ENCODE results near the gene AGPAT4. TPM values are rescaled to one million over a fixed set of nuclear protein-coding genes. Genes with fewer than 3 reads are reported as not detected.

AGPAT4 gene
- total and polyA plus RNA-seq, 2 of the 4 experiments (the other 2 are of a cell fraction) = 3.6 to 3.8 TPM

GRCh38 chr6:161116554-161116953 lies 157.3 kb downstream of the AGPAT4 start:
- no peak overlapping the region for H3K4me3 ChIP-seq (ENCODE audit: insufficient read depth, low read depth, low read length)

More at GRCh38 chr6:161116554-161116953, 157.3 kb downstream of the AGPAT4 start:
- no peak overlapping the region for H2AK5ac ChIP-seq (ENCODE audit: low read depth, low read length)
- no peak overlapping the region for H3K18ac ChIP-seq (ENCODE audit: low read depth, low read length)
- ChIA-PET CTCF (interaction anchor here (0.6 kb wide), 1 partner anchor 12 kb away, joined by 3 read pairs; no protein-coding TSS in a partner anchor), POLR2A (ENCODE audit: unreplicated experiment) (no interaction called here)
- no peak overlapping the region for H4K8ac ChIP-seq (ENCODE audit: low read depth in 2 of 2, low read length in 2 of 2)
- no peak overlapping the region for H4K5ac ChIP-seq (ENCODE audit: low read depth, low read length)
- intact Hi-C loops (cut with micrococcal nuclease) = no loop called here
- no peak overlapping the region for H2BK120ac ChIP-seq (ENCODE audit: low read depth, low read length)
- no peak overlapping the region for H3K27ac ChIP-seq (ENCODE audit: insufficient read depth, low read length)
- H3K4ac ChIP-seq (ENCODE audit: low read depth, low read length) = no peak overlapping the region
- H3K9ac ChIP-seq (ENCODE audit: low read depth, low read length) = no peak overlapping the region
- no peak overlapping the region for H3K14ac ChIP-seq (replicated peaks; ENCODE audit: low read depth, low read length)
- in situ Hi-C loops (cut with MboI; ENCODE audit: low sequenced_read_pairs) = no loop called here
- BruUV-seq (replicated peaks) = no TSS peak
- H2BK15ac ChIP-seq (ENCODE audit: low read depth, low read length) = no peak overlapping the region
- H2AFZ ChIP-seq (replicated peaks; ENCODE audit: low read length, poor library complexity) = no peak overlapping the region
- H3K9me3 ChIP-seq (ENCODE audit: control insufficient read depth, insufficient read depth, low read length) = no peaks in the 10 kb centered on the region
- no peak overlapping the region for H3K56ac ChIP-seq (ENCODE audit: extremely low read depth, insufficient read depth, low read length)
- H3K23ac ChIP-seq (ENCODE audit: low read depth, low read length) = no peak overlapping the region
- no peak overlapping the region for H2BK20ac ChIP-seq (ENCODE audit: low read depth, low read length)
- no peaks in the 10 kb centered on the region for H3K27me3 ChIP-seq (ENCODE audit: control insufficient read depth, insufficient read depth, low read length)
- no peak for ATAC-seq (ENCODE audit: low read depth)
- WGBS, 2 experiments (ENCODE audit: extremely low coverage in 2 of 2, insufficient read length in 1 of 2) = no CpG with 5 or more reads among the region's 4 CpGs
- no peak overlapping the region for H4K91ac ChIP-seq (ENCODE audit: insufficient read depth, low read depth, low read length)
- no peaks in the 10 kb centered on the region for H4K20me1 ChIP-seq (ENCODE audit: insufficient read depth, low read length)
- peaks cover 26% of the 10 kb centered on the region for H3K36me3 ChIP-seq (ENCODE audit: control insufficient read depth, insufficient read depth, low read length)
- H3K79me1 ChIP-seq (ENCODE audit: low read depth in 1 of 2, low read length in 2 of 2) = no peaks in the 10 kb centered on the region
- H2BK5ac ChIP-seq (ENCODE audit: low read depth, low read length, poor library complexity, severe bottlenecking) = no peak overlapping the region
- no peak overlapping the region for H3K4me2 ChIP-seq (ENCODE audit: low read depth, low read length)
- H3K4me1 ChIP-seq (ENCODE audit: control insufficient read depth, insufficient read depth, low read length) = no peaks in the 10 kb centered on the region
- H3K9me1 ChIP-seq (ENCODE audit: insufficient read depth, low read length) = no peaks in the 10 kb centered on the region
- H2AK9ac ChIP-seq (replicated peaks; ENCODE audit: low read depth, low read length, poor library complexity) = no peak overlapping the region
- dilution Hi-C loops (cut with HindIII; ENCODE audit: low sequenced_read_pairs, unreplicated experiment) = no loop called here
- TF ChIP-seq RFX5 (IDR thresholded peaks at IDR 0.05; ENCODE audit: low read depth, low read length) (no peak), CEBPB (IDR thresholded peaks at IDR 0.05; ENCODE audit: low read depth, low read length) (no peak), MAZ (IDR thresholded peaks at IDR 0.05; ENCODE audit: borderline replicate concordance, low read depth, low read length) (no peak), BHLHE40 (IDR thresholded peaks at IDR 0.05; ENCODE audit: low read depth, low read length) (no peak), POLR2A (IDR thresholded peaks at IDR 0.05; ENCODE audit: low read depth, low read length) (no peak), FOS (IDR thresholded peaks at IDR 0.05; ENCODE audit: low read depth, low read length) (no peak), CTCF (conservative IDR thresholded peaks at IDR 0.05; ENCODE audit: low read depth, low read length) (no peak), MAFK (IDR thresholded peaks at IDR 0.05; ENCODE audit: low read depth, low read length) (no peak), RAD21 (IDR thresholded peaks at IDR 0.05; ENCODE audit: low read length) (no peak), CHD1 (IDR thresholded peaks at IDR 0.05; ENCODE audit: low read depth, low read length) (no peak), USF2 (IDR thresholded peaks at IDR 0.05; ENCODE audit: low read depth, low read length) (no peak), RCOR1 (IDR thresholded peaks at IDR 0.05; ENCODE audit: insufficient replicate concordance, low read length) (no peak), SMC3 (IDR thresholded peaks at IDR 0.05; ENCODE audit: low read depth, low read length) (no peak), NFE2L2 (IDR thresholded peaks at IDR 0.05; ENCODE audit: low read depth, low read length) (no peak), MXI1 (IDR thresholded peaks at IDR 0.05; ENCODE audit: borderline replicate concordance, low read depth, low read length) (no peak)
- TF ChIP-seq, protein P1, sequence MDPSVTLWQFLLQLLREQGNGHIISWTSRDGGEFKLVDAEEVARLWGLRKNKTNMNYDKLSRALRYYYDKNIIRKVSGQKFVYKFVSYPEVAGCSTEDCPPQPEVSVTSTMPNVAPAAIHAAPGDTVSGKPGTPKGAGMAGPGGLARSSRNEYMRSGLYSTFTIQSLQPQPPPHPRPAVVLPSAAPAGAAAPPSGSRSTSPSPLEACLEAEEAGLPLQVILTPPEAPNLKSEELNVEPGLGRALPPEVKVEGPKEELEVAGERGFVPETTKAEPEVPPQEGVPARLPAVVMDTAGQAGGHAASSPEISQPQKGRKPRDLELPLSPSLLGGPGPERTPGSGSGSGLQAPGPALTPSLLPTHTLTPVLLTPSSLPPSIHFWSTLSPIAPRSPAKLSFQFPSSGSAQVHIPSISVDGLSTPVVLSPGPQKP (IDR thresholded peaks at IDR 0.05; ENCODE audit: borderline replicate concordance, low read depth, low read length) = no peak
- no peak for DNase-seq
